Adipocyte (in vitro differentiated cells): Measurements from ENCODE around the gene DENND1A.
"Not testable (repeated sequence)": the region's sequence is repeated elsewhere in the genome, so short reads cannot be mapped to it uniquely, and the experiment has no call there.

Source experiments
- DNase-seq: peaks from one replicate; pipeline ENCODE4 v3.0.0-alpha.2; 2015; ENCODE audit warnings: low read depth
- H3K27me3 ChIP-seq: replicated peaks from 2 replicates; pipeline ENCODE4 v1.7.0; 2013; ENCODE audit warnings: mild to moderate bottlenecking, low read length, moderate library complexity; ENCODE audit not compliant: control insufficient read depth, insufficient read depth
- H3K36me3 ChIP-seq: 2 replicates; pipeline ENCODE4 v1.7.0; 2013; ENCODE audit warnings: low read length, mild to moderate bottlenecking, moderate library complexity; ENCODE audit not compliant: control insufficient read depth, insufficient read depth, severe bottlenecking
- H3K4me1 ChIP-seq: 2 replicates; pipeline ENCODE4 v1.7.0; 2013; ENCODE audit warnings: mild to moderate bottlenecking, low read length, moderate library complexity; ENCODE audit not compliant: control insufficient read depth, insufficient read depth
- H3K4me3 ChIP-seq: 2 replicates; pipeline ENCODE4 v1.7.0; 2013; ENCODE audit warnings: mild to moderate bottlenecking, low read length, moderate library complexity
- H3K9ac ChIP-seq: 2 replicates; pipeline ENCODE4 v1.7.0; 2013; ENCODE audit warnings: mild to moderate bottlenecking, low read length, moderate library complexity
- H3K9me3 ChIP-seq: 2 replicates; pipeline ENCODE4 v1.7.0; 2013; ENCODE audit warnings: mild to moderate bottlenecking, low read length, moderate library complexity; ENCODE audit not compliant: control insufficient read depth

The DENND1A gene

GRCh38 chr9:123435471-123435870 lies 494.5 kb downstream of the DENND1A start:
- Histone ChIP-seq H3K9me3 (no peaks in the 10 kb centered on the region), H3K4me3 (no peak overlapping the region), H3K4me1 (no peaks in the 10 kb centered on the region), H3K9ac (no peak overlapping the region), H3K27me3 (no peaks in the 10 kb centered on the region), H3K36me3 (peaks cover 18% of the 10 kb centered on the region)
- no peak for DNase-seq

GRCh38 chr9:123434619-123435240 lies 495.2 kb downstream of the DENND1A start:
- H3K36me3 ChIP-seq, result peaks cover 25% of the 10 kb centered on the region
- no peaks in the 10 kb centered on the region for H3K9me3 ChIP-seq
- H3K27me3 ChIP-seq, result no peaks in the 10 kb centered on the region
- no peak overlapping the region for H3K4me3 ChIP-seq
- DNase-seq, result no peak
- H3K9ac ChIP-seq, result no peak overlapping the region
- no peaks in the 10 kb centered on the region for H3K4me1 ChIP-seq

GRCh38 chr9:123432331-123433236 lies 497.3 kb downstream of the DENND1A start:
- H3K9ac ChIP-seq, result no peak overlapping the region
- DNase-seq, result no peak
- no peaks in the 10 kb centered on the region for H3K4me1 ChIP-seq

GRCh38 chr9:123431581-123431980 lies 498.3 kb downstream of the DENND1A start:
- Histone ChIP-seq H3K4me1 (no peaks in the 10 kb centered on the region), H3K9ac (no peak overlapping the region), H3K4me3 (no peak overlapping the region), H3K9me3 (no peaks in the 10 kb centered on the region), H3K27me3 (no peaks in the 10 kb centered on the region), H3K36me3 (peaks cover 19% of the 10 kb centered on the region)
- no peak for DNase-seq

More at GRCh38 chr9:123432331-123433236, 497.3 kb downstream of the DENND1A start:
- no peaks in the 10 kb centered on the region for H3K9me3 ChIP-seq
- H3K36me3 ChIP-seq, result peaks cover 14% of the 10 kb centered on the region
- H3K4me3 ChIP-seq, result no peak overlapping the region
- no peaks in the 10 kb centered on the region for H3K27me3 ChIP-seq

- not testable (repeated sequence) for H3K4me1 ChIP-seq, H3K9ac ChIP-seq, DNase-seq, H3K27me3 ChIP-seq, H3K9me3 ChIP-seq, H3K4me3 ChIP-seq
- peaks cover 21% of the 10 kb centered on the region for H3K36me3 ChIP-seq
These were observed 501.5 kb downstream of the DENND1A start for GRCh38 chr9:123428450-123428849.

- no peak for DNase-seq
- Histone ChIP-seq H3K27me3 (no peaks in the 10 kb centered on the region), H3K9me3 (no peaks in the 10 kb centered on the region), H3K4me3 (no peak overlapping the region), H3K4me1 (no peaks in the 10 kb centered on the region), H3K36me3 (peaks cover 21% of the 10 kb centered on the region), H3K9ac (no peak overlapping the region)
These were observed 503.5 kb downstream of the DENND1A start for GRCh38 chr9:123426406-123426805.

GRCh38 chr9:123425836-123426365 lies 504.0 kb downstream of the DENND1A start:
- Histone ChIP-seq H3K4me1 (no peaks in the 10 kb centered on the region), H3K9me3 (no peaks in the 10 kb centered on the region), H3K27me3 (no peaks in the 10 kb centered on the region), H3K9ac (no peak overlapping the region), H3K4me3 (no peak overlapping the region), H3K36me3 (peaks cover 21% of the 10 kb centered on the region)
- no peak for DNase-seq

GRCh38 chr9:123425261-123425821 lies 504.6 kb downstream of the DENND1A start:
- Histone ChIP-seq H3K9ac (no peak overlapping the region), H3K27me3 (no peaks in the 10 kb centered on the region), H3K36me3 (peaks cover 16% of the 10 kb centered on the region), H3K9me3 (no peaks in the 10 kb centered on the region), H3K4me1 (no peaks in the 10 kb centered on the region), H3K4me3 (no peak overlapping the region)
- DNase-seq, result no peak

GRCh38 chr9:123424552-123425225 lies 505.2 kb downstream of the DENND1A start:
- Histone ChIP-seq H3K36me3 (peaks cover 13% of the 10 kb centered on the region), H3K4me3 (no peak overlapping the region), H3K9me3 (no peaks in the 10 kb centered on the region), H3K27me3 (no peaks in the 10 kb centered on the region), H3K4me1 (no peaks in the 10 kb centered on the region), H3K9ac (no peak overlapping the region)
- DNase-seq, result no peak

- Histone ChIP-seq H3K9ac (no peak overlapping the region), H3K9me3 (no peaks in the 10 kb centered on the region), H3K36me3 (peaks cover 18% of the 10 kb centered on the region), H3K4me3 (no peak overlapping the region), H3K4me1 (no peaks in the 10 kb centered on the region), H3K27me3 (no peaks in the 10 kb centered on the region)
- no peak for DNase-seq
These were observed 505.8 kb downstream of the DENND1A start for GRCh38 chr9:123424131-123424530.

GRCh38 chr9:123423311-123423640 lies 506.6 kb downstream of the DENND1A start:
- DNase-seq, result no peak
- H3K9me3 ChIP-seq, result no peaks in the 10 kb centered on the region
- H3K4me1 ChIP-seq, result no peaks in the 10 kb centered on the region
- no peak overlapping the region for H3K9ac ChIP-seq
- no peaks in the 10 kb centered on the region for H3K27me3 ChIP-seq
- H3K36me3 ChIP-seq, result peaks cover 18% of the 10 kb centered on the region
- no peak overlapping the region for H3K4me3 ChIP-seq
